Measurements from ENCODE around the gene HOXD11. TPM values are rescaled to one million over a fixed set of nuclear protein-coding genes. Genes with fewer than 3 reads are reported as not detected.

Gene HOXD11
- total RNA-seq, 2 experiments from 2014 or later, result not detected

DNA sequence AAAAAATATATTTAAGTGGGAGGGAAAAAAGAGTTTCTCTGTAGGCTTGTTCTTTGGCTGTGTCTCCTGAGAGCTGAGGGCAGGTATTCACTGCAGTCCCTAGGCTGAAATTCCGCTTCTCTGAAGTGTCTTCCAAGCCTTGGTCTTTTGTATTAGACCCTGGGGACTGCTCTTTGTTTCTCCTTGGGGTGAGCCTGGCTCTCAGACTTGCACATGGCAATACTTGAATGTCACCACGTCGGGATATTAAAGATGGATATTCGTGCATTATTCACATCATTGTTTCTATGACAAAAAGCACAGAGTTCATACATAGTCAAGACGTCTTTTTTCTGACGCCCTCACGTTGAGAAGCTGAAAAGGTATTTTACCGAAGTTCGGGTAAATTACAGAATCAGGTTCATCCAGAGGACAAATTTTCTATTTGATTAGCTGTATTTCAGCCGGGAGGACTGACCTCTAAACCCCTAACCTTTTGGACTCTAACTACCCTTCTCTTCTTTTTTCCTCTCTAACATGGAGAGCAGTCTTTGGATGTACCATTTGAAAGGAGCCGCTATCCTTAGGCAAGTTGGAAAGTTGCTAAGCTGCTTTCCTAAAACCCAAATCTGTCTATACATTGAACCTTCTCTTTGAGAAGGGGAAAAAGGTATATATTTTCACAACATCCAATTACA is 47.6 kb downstream of the HOXD11 start:
- CTCF ChIA-PET, result interaction anchor here (0.6 kb wide), 1 partner anchor 498 kb away, joined by 3 read pairs; no protein-coding TSS in a partner anchor
- POLR2A ChIA-PET, result no interaction called here

DNA sequence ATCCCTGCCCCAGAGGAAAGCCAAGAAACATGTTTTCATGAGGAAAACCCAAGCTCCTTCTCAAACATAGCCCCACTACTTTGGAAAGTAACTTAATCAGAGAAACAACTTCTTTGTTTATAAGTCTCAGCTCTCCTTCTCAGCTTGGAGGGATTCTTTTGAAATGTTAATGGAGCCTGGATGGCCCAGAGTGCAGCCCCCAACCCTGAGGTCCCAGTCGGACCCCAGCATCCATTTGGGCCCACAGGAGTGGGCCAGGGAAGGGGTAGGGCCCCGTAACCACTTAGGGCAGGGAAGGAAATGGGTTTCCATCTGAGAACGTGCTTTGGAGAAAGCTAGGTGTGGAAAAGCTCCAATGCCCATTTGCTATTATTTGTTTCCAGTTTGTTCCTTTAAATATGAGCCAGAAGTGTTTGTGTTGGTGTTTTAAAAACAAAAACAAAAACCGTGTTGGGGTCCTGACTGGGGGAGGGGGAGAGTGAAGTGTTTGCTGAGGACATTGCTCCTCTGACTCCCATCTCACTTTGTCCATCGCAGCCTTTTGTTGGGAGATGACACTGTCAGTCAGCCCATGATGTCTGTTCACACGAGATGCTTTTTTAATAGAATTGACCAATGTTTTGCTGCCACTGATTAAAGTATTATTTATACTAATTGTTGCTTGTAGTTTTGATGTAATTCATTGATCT is 48.4 kb downstream of the HOXD11 start:
- ChIA-PET POLR2A (no interaction called here), CTCF (no interaction called here)

DNA sequence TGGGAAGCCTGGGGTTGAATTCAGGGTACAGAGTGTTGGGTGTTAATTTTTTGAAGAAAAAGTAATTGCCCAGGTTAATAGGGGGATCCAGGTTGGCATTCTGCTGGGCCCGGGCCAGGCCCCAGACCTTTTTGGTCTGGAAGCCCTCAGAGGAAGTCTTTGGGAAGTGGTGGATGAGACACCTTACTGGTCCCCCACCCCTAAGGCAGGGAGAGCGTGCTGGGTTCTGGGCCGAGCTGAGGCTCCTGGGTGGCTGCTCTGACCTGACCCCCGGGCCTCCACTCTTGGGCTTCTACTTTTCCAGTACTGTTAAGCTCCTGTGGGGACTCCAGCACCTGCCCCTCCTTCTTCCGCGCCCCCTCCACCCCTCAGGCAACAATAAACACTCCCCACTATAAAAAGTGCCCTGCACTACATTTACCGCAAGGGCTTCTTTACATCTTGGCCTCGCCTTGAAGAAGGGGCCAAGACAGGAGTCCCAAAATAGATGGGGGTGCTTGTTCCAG is 49.3 kb downstream of the HOXD11 start:
- CTCF ChIA-PET, result no interaction called here
- POLR2A ChIA-PET, result no interaction called here

DNA sequence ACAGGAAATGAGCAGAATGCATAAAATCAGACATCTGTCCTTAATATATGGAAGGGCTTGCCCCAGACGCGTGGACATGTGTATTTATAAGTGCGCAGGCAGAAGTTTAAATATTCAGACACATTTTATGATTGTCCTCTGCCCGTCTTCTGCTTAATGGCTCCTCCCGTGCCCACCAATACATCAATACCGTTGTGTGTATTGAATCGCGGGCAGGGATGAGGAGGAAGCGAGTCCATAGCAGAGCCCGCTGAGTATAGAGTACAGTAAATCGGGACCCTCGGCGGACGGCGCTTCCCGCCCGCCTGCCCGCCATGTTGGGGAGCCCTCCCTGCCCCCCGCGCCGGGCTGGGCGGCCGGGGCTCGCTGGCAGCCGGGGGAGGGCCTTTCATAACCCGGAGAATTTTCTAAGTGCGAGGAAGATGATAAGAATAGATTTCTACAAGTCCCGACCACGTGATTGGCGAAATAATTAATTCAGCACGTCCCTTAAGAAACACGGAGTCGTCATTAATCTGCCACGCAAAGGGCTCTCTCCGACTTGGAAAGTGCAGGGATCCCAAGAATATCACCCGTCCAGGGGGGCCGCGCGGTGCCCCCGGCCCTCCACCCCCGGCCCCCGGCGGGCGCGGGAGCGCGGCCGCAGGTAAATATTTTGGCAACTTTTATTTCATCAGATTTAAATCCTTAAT is 49.9 kb downstream of the HOXD11 start, which contains the start of gene HOXD3:
Gene HOXD3 (plus strand): TSS at position 501 of the 692 bp plus-strand sequence. CDS start 11,808 bp downstream, outside the sequence.
- ChIA-PET POLR2A (no interaction called here), CTCF (no interaction called here)

DNA sequence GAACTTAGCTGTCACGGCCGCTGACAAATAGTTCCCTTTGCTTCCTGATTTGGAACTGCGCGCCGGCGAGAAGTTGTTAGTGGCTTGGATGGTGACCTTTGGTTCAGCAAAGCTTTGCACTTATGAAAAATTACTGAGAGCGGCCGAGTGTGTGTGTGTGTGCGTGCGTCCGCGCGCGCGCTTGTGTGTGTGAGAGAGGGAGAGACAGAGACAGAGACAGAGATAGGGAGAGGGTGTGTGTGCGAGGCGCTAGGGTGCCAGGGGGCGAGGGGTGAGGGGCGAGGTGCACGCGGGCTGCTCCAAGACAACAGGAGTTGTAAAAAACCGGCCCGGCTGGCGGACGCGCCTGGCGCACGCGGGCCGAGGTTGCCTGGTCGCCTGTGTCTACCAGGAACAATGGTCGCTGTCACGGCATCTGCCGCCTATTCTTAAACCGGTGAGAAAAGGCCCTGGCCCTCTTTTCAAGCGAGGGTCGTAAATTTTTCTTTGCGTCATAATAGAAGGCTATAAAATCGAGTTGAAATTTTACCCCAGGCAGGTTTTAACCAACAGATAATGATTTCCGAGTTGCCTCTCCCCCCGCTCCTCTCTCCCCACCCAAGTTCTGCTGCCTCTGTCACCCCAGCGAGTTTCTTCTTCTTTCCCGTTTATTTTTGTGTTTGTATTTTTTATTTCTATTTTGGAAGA is 50.6 kb downstream of the HOXD11 start:
- ChIA-PET CTCF (interaction anchor here (0.7 to 1.5 kb wide), 2 partner anchors 30 to 1258 kb away, joined by 4 read pairs; no protein-coding TSS in a partner anchor), POLR2A (no interaction called here)

DNA sequence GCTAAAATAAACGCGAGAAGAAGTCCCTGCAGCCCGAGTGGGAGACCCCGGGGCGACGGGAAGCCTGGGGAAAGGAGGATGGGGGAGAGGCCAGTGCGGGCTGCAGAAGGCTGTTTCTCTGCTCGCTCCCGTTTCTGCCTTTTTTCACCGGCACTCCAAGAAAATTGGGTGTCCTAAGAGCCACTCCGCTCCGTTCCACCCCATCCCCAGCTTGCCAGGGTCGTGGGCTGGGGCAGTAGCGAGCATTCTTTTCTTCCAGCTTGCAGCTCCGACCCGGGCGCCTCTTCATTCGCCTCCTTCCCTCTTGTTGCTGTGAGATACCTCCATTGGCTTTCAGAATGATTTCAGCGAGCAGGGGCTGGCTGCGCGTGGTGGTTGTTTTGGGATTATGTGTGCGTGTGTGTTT is 51.1 kb downstream of the HOXD11 start:
- ChIA-PET CTCF (interaction anchor here (0.7 to 1.5 kb wide), 2 partner anchors 31 to 1259 kb away, joined by 4 read pairs; no protein-coding TSS in a partner anchor), POLR2A (no interaction called here)

DNA sequence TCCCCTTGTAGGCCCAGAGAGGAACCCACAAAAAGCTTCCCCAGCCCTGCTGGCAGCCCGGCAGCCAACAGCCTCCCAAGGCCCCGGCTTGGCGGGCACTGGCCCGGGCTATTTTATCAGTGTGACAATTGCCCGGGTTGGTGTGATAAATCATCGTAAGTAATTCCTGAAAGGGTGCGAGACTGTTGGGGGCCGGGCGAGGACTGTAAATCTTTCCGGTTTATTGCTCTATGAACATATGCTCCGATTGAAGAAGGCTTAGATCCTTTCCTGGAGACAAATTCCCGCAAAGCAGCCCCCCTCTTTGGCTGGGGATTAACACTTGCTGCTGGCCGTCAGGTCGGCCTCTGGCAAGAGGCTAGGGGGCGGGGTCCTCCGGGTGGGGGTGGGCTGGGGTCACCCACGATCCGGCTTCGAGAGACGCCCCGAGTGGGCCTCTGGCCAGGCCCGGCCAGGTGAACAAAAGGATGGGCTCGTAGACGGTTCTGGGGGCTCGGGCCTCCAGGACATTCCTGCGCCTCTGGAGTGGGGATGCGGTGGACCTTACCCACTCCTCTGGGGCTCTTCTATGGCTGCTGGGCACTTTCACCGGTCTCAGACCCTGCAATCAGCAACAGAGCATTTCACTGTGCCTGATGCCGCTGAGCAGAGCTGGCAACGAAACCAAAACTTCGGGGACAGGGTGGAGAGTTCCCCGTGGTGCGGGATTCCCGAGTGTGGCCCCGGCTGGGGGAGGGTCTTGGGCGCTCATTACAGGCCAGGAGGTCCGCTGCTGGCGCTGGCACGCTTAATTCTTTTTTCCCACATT is 52.0 kb downstream of the HOXD11 start:
- ChIA-PET POLR2A (no interaction called here), CTCF (interaction anchor here (1.5 kb wide), 1 partner anchor 32 kb away, joined by 4 read pairs; no protein-coding TSS in a partner anchor)

Other genes with a start within 250 kb of the HOXD11 start
- 10 to 100 TPM; 38.3 to 42.9 TPM for gene LNPK, start 105.0 kb upstream of the HOXD11 start, total RNA-seq
- gene EVX2, start 23.3 kb upstream of the HOXD11 start, total RNA-seq, result not detected
- gene HOXD13, start 14.6 kb upstream of the HOXD11 start, total RNA-seq, result not detected
- gene HOXD12, start 7.5 kb upstream of the HOXD11 start, total RNA-seq, result not detected
- not detected for gene HOXD10, start 9.5 kb downstream of the HOXD11 start, total RNA-seq
- not detected for gene HOXD9, start 15.4 kb downstream of the HOXD11 start, total RNA-seq
- not detected for gene HOXD8, start 22.4 kb downstream of the HOXD11 start, total RNA-seq
- not detected for gene HOXD4, start 44.3 kb downstream of the HOXD11 start, total RNA-seq
- not detected for gene HOXD3, start 50.0 kb downstream of the HOXD11 start, total RNA-seq
- not detected for gene HOXD1, start 81.4 kb downstream of the HOXD11 start, total RNA-seq
- 10 to 100 TPM; 27.4 to 28.6 TPM for gene MTX2, start 162.2 kb downstream of the HOXD11 start, total RNA-seq

Data from activated CD8-positive, alpha-beta memory T cell treated with anti-CD3 and anti-CD28 coated beads for 36 hours (primary cell).